BLaER1 treated with 17β-estradiol and CSF1 and Interleukin-3, amounts not matched to agents 10 nM and 100 nM (cell line): Measurements from ENCODE around the gene TRAPPC2.

Source experiments
- H3K27ac ChIP-seq, 11 experiments: shearing (Covaris generic); formaldehyde crosslinking; 2 replicates each; pipeline ENCODE4 v1.8.1; 2022
- H3K27me3 ChIP-seq, 11 experiments: shearing (Covaris generic); formaldehyde crosslinking; 2 replicates each; pipeline ENCODE4 v1.8.1; 2022
- H3K36me3 ChIP-seq, 11 experiments: shearing (Covaris generic); formaldehyde crosslinking; 2 replicates each; pipeline ENCODE4 v1.8.1; 2022
- H3K4me1 ChIP-seq, 10 experiments: shearing (Covaris generic); formaldehyde crosslinking; 2 replicates each; pipeline ENCODE4 v1.8.1; 2022
- H3K4me2 ChIP-seq, 11 experiments: shearing (Covaris generic); formaldehyde crosslinking; 2 replicates each; pipeline ENCODE4 v1.8.1; 2022
- H3K4me3 ChIP-seq, 10 experiments: shearing (Covaris generic); formaldehyde crosslinking; 2 replicates each; pipeline ENCODE4 v1.8.1; 2022
- H3K9ac ChIP-seq, 11 experiments: shearing (Covaris generic); formaldehyde crosslinking; 2 replicates each; pipeline ENCODE4 v1.8.1; 2022
- H3K9me3 ChIP-seq, 11 experiments: shearing (Covaris generic); formaldehyde crosslinking; replicated peaks in 1 of 11; 2 replicates each; pipeline ENCODE4 v1.8.1; 2022
- H4K20me1 ChIP-seq, 11 experiments: shearing (Covaris generic); formaldehyde crosslinking; 2 replicates each; pipeline ENCODE4 v1.8.1; 2022
- Cebpa-rat ChIP-seq, 11 experiments: shearing (Covaris generic); IDR thresholded peaks; 2 replicates each; pipeline ENCODE4 v1.8.1; 2022

The TRAPPC2 gene

GRCh38 chrX:13755254-13755653 is 20.8 kb upstream of the TRAPPC2 start:
- Histone ChIP-seq H3K36me3 (peaks cover 3 to 76% (median 46%) of the 10 kb centered on the region in 11 experiments; a peak in 18 of 22 replicates), H3K4me3 (no peak overlapping the region), H3K27ac (peak overlapping the region in 9 of 11 experiments; percentile 13 to 87 (median 77); a peak in 13 of 22 replicates), H3K9me3 (no peaks in the 10 kb centered on the region), H3K4me1 (peaks cover 81 to 98% (median 88%) of the 10 kb centered on the region in 10 experiments), H3K27me3 (peaks cover 0 to 29% (median 12%) of the 10 kb centered on the region in 11 experiments; a peak in 10 of 22 replicates), H3K4me2 (peak overlapping the region in 8 of 11 experiments; percentile 0 to 39 (median 14); a peak in 9 of 22 replicates), H3K9ac (no peak overlapping the region), H4K20me1 (peaks cover 0 to 5% (median 0%) of the 10 kb centered on the region in 11 experiments; a peak in 3 of 22 replicates)
- no peak for TF ChIP-seq Cebpa-rat (IDR thresholded peaks at IDR 0.05)

GRCh38 chrX:13754765-13755164 is 20.3 kb upstream of the TRAPPC2 start:
- Histone ChIP-seq H3K9me3 (no peaks in the 10 kb centered on the region), H3K27me3 (peaks cover 0 to 32% (median 11%) of the 10 kb centered on the region in 11 experiments; a peak in 10 of 22 replicates), H3K9ac (peak overlapping the region in 1 of 11 experiments; percentile 17; a peak in 1 of 22 replicates), H3K4me3 (no peak overlapping the region), H3K36me3 (peaks cover 3 to 76% (median 41%) of the 10 kb centered on the region in 11 experiments; a peak in 18 of 22 replicates), H3K4me2 (peak overlapping the region in 8 of 11 experiments; percentile 0 to 15 (median 10); a peak in 6 of 22 replicates), H4K20me1 (peaks cover 0 to 5% (median 0%) of the 10 kb centered on the region in 11 experiments; a peak in 3 of 22 replicates), H3K4me1 (peaks cover 77 to 98% (median 87%) of the 10 kb centered on the region in 10 experiments), H3K27ac (peak overlapping the region in 8 of 11 experiments; percentile 10 to 87 (median 78); a peak in 14 of 22 replicates)
- peak in 1 of 11 experiments; percentile 31; a peak in 1 of 22 replicates for TF ChIP-seq Cebpa-rat (IDR thresholded peaks at IDR 0.05)

GRCh38 chrX:13752646-13753045 is 18.2 kb upstream of the TRAPPC2 start:
- TF ChIP-seq Cebpa-rat (IDR thresholded peaks at IDR 0.05) = no peak
- Histone ChIP-seq H3K36me3 (peaks cover 2 to 81% (median 44%) of the 10 kb centered on the region in 11 experiments; a peak in 19 of 22 replicates), H3K27ac (peak overlapping the region in 9 of 11 experiments; percentile 31 to 87 (median 77); a peak in 18 of 22 replicates), H3K9ac (peak overlapping the region in 7 of 11 experiments; percentile 31 to 59 (median 49); a peak in 12 of 22 replicates), H3K4me3 (no peak overlapping the region), H4K20me1 (no peaks in the 10 kb centered on the region), H3K9me3 (no peaks in the 10 kb centered on the region), H3K27me3 (peaks cover 0 to 31% (median 8%) of the 10 kb centered on the region in 11 experiments; a peak in 9 of 22 replicates), H3K4me1 (peaks cover 60 to 78% (median 67%) of the 10 kb centered on the region in 10 experiments), H3K4me2 (peak overlapping the region; percentile 47 to 82 (median 70))

GRCh38 chrX:13752141-13752540 is 17.7 kb upstream of the TRAPPC2 start:
- H3K4me3 ChIP-seq = no peak overlapping the region
- peak overlapping the region in 9 of 11 experiments; percentile 31 to 87 (median 77); a peak in 16 of 22 replicates for H3K27ac ChIP-seq
- no peak for TF ChIP-seq Cebpa-rat (IDR thresholded peaks at IDR 0.05)
- H4K20me1 ChIP-seq = no peaks in the 10 kb centered on the region
- H3K27me3 ChIP-seq = peaks cover 0 to 31% (median 6%) of the 10 kb centered on the region in 11 experiments; a peak in 8 of 22 replicates
- H3K9me3 ChIP-seq = no peaks in the 10 kb centered on the region
- peaks cover 0 to 81% (median 44%) of the 10 kb centered on the region in 11 experiments; a peak in 19 of 22 replicates for H3K36me3 ChIP-seq
- peak overlapping the region in 10 of 11 experiments; percentile 47 to 82 (median 72); a peak in 18 of 22 replicates for H3K4me2 ChIP-seq
- peak overlapping the region in 4 of 11 experiments; percentile 11 to 38 (median 32); a peak in 4 of 22 replicates for H3K9ac ChIP-seq
- H3K4me1 ChIP-seq = peaks cover 60 to 78% (median 65%) of the 10 kb centered on the region in 10 experiments

- Histone ChIP-seq H3K27ac (peak overlapping the region in 8 of 11 experiments; percentile 26 to 87 (median 78); a peak in 13 of 22 replicates), H4K20me1 (no peaks in the 10 kb centered on the region), H3K4me2 (peak overlapping the region; percentile 20 to 82 (median 69); a peak in 19 of 22 replicates), H3K4me1 (peaks cover 47 to 69% (median 58%) of the 10 kb centered on the region in 10 experiments), H3K27me3 (peaks cover 0 to 35% (median 4%) of the 10 kb centered on the region in 11 experiments; a peak in 7 of 22 replicates), H3K36me3 (peaks cover 0 to 80% (median 43%) of the 10 kb centered on the region in 11 experiments; a peak in 17 of 22 replicates), H3K9ac (peak overlapping the region in 6 of 11 experiments; percentile 19 to 42 (median 31); a peak in 7 of 22 replicates), H3K4me3 (no peak overlapping the region), H3K9me3 (no peaks in the 10 kb centered on the region)
- TF ChIP-seq Cebpa-rat (IDR thresholded peaks at IDR 0.05) = no peak
Observed at GRCh38 chrX:13750812-13751211, 16.4 kb upstream of the TRAPPC2 start.

- Histone ChIP-seq H3K27me3 (peaks cover 0 to 35% (median 4%) of the 10 kb centered on the region in 11 experiments; a peak in 8 of 22 replicates), H3K36me3 (peaks cover 0 to 80% (median 46%) of the 10 kb centered on the region in 11 experiments; a peak in 17 of 22 replicates), H3K4me2 (peak overlapping the region in 10 of 11 experiments; percentile 20 to 82 (median 68); a peak in 16 of 22 replicates), H3K9me3 (no peaks in the 10 kb centered on the region), H3K27ac (peak overlapping the region in 7 of 11 experiments; percentile 69 to 87 (median 79); a peak in 12 of 22 replicates), H4K20me1 (no peaks in the 10 kb centered on the region), H3K4me1 (peaks cover 41 to 63% (median 53%) of the 10 kb centered on the region in 10 experiments), H3K4me3 (no peak overlapping the region), H3K9ac (peak overlapping the region in 3 of 11 experiments; percentile 10 to 42 (median 23); a peak in 3 of 22 replicates)
- TF ChIP-seq Cebpa-rat (IDR thresholded peaks at IDR 0.05) = no peak
Observed at GRCh38 chrX:13750204-13750603, 15.8 kb upstream of the TRAPPC2 start.

GRCh38 chrX:13748486-13748885 is 14.1 kb upstream of the TRAPPC2 start:
- no peak for TF ChIP-seq Cebpa-rat (IDR thresholded peaks at IDR 0.05)
- Histone ChIP-seq H3K9ac (no peak overlapping the region), H3K36me3 (peaks cover 0 to 80% (median 49%) of the 10 kb centered on the region in 11 experiments; a peak in 17 of 22 replicates), H3K27me3 (peaks cover 0 to 42% (median 5%) of the 10 kb centered on the region in 11 experiments; a peak in 9 of 22 replicates), H3K4me1 (peaks cover 32 to 47% (median 38%) of the 10 kb centered on the region in 10 experiments), H3K9me3 (no peaks in the 10 kb centered on the region), H3K4me3 (no peak overlapping the region), H4K20me1 (no peaks in the 10 kb centered on the region), H3K4me2 (no peak overlapping the region), H3K27ac (peak overlapping the region in 2 of 11 experiments; percentile 14 to 15; a peak in 2 of 22 replicates)

- Histone ChIP-seq H3K9me3 (no peaks in the 10 kb centered on the region), H3K9ac (no peak overlapping the region), H3K27me3 (peaks cover 0 to 43% (median 5%) of the 10 kb centered on the region in 11 experiments; a peak in 9 of 22 replicates), H3K27ac (peak overlapping the region in 1 of 11 experiments; percentile 22; a peak in 1 of 22 replicates), H3K4me3 (no peak overlapping the region), H3K36me3 (peaks cover 0 to 80% (median 49%) of the 10 kb centered on the region in 11 experiments; a peak in 17 of 22 replicates), H3K4me1 (peaks cover 26 to 46% (median 37%) of the 10 kb centered on the region in 10 experiments), H4K20me1 (no peaks in the 10 kb centered on the region), H3K4me2 (no peak overlapping the region)
- TF ChIP-seq Cebpa-rat (IDR thresholded peaks at IDR 0.05) = no peak
Observed at GRCh38 chrX:13747836-13748235, 13.4 kb upstream of the TRAPPC2 start.
